PC-9 (cell line): ENCODE measurements around the gene MFNG.

ENCODE experiments used
- EZH2 ChIP-seq: fragments of 200-600 bp; sonication (generic); IDR thresholded peaks from 2 replicates; pipeline ENCODE4 v1.8.0; 2017; ENCODE audit warnings: antibody characterized with exemption, low read depth
- TF ChIP-seq, protein P1 (sequence below): fragments of 200-600 bp; sonication (generic); conservative IDR thresholded peaks from 2 replicates; pipeline ENCODE4 v1.6.1; 2017; ENCODE audit warnings: mixed run types, antibody characterized with exemption, mild to moderate bottlenecking, moderate library complexity

DNA sequence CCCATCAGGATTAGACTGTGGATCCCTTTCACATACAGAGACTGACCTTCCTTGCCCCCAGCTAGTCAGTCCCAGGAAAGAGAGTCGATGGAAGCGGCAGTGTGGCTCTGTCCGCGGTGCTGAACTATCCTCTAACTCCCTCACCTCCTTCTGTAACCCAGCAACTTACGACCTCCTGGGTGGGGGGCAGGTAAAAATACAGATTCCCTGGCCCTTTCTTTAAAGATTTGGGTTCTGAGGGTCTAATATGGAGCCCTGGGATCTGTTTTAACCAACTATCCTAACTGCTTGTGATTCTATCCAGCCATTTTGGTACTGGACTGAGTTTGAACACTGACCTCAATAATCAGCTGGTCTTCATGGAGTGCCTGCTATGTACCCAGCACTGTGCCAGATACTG, 23.2 kb downstream of the MFNG start:
- TF ChIP-seq, protein P1, sequence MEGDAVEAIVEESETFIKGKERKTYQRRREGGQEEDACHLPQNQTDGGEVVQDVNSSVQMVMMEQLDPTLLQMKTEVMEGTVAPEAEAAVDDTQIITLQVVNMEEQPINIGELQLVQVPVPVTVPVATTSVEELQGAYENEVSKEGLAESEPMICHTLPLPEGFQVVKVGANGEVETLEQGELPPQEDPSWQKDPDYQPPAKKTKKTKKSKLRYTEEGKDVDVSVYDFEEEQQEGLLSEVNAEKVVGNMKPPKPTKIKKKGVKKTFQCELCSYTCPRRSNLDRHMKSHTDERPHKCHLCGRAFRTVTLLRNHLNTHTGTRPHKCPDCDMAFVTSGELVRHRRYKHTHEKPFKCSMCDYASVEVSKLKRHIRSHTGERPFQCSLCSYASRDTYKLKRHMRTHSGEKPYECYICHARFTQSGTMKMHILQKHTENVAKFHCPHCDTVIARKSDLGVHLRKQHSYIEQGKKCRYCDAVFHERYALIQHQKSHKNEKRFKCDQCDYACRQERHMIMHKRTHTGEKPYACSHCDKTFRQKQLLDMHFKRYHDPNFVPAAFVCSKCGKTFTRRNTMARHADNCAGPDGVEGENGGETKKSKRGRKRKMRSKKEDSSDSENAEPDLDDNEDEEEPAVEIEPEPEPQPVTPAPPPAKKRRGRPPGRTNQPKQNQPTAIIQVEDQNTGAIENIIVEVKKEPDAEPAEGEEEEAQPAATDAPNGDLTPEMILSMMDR, result no peak
- TF ChIP-seq EZH2, result no peak
